ENCODE results near the gene TGM3.
"Not testable (repeated sequence)": the region's sequence is repeated elsewhere in the genome, so short reads cannot be mapped to it uniquely, and the experiment has no call there.

Gene TGM3, protein sequence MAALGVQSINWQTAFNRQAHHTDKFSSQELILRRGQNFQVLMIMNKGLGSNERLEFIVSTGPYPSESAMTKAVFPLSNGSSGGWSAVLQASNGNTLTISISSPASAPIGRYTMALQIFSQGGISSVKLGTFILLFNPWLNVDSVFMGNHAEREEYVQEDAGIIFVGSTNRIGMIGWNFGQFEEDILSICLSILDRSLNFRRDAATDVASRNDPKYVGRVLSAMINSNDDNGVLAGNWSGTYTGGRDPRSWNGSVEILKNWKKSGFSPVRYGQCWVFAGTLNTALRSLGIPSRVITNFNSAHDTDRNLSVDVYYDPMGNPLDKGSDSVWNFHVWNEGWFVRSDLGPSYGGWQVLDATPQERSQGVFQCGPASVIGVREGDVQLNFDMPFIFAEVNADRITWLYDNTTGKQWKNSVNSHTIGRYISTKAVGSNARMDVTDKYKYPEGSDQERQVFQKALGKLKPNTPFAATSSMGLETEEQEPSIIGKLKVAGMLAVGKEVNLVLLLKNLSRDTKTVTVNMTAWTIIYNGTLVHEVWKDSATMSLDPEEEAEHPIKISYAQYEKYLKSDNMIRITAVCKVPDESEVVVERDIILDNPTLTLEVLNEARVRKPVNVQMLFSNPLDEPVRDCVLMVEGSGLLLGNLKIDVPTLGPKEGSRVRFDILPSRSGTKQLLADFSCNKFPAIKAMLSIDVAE

DNA sequence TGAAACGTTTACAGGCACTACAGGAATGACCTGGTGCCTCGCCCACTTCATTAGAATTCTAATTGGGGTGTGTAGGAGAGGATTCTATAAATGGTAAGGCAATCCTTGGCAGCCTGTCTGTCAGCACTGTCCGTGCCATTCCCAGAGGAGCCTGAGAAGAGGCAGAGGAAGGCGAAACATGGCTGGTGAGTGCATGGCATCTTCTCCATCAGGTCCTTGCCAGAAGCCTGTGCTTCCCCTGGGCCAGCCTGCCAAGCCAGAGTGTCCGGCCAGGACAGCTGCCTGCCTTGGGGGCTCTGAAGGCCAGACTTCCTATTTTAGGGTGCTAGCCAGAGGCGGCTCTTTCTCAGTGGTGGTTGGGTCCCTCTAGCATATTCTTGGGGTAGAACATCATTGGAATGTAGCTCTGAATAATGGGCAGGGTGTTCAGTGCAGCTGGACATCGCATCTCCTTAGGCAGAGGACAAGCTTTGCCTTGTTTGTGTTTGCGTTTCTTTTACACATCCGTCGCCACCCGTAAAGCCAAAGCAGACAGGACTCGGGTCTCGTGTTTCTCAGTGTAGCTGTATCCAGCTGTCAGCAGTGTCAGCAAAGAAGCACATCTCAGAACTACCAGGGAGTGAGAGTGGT lies at the start of gene TGM3:
TSS of gene TGM3 (plus strand) at position 116 of the 630 bp plus-strand sequence. CDS start at position 179, 63 bp downstream.
- DNase-seq (no peak), ATAC-seq (no peak)

DNA sequence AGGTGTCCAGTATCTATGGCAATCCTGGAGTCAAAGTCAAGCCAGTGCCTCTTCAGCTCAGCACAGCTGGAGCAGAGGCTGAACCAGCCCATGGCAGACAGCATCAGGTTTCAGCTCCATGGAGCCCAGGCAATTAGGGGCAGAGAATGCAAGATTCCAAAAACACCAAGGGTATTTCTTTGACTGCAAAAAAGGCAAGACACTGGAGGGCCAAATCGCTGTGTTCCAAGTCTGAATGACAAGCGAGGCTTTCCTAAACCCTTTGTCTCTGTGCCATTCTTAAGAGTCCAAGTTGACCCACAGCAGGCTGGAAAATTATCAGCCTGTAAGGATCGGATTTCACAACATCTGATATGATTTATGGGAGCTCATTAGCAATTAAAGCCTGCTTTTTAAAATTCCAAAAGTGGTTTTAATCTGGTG lies 49.7 kb upstream of the TGM3 start:
- ATAC-seq: no peak

GRCh38 chr20:2248837-2249236 lies 47.0 kb upstream of the TGM3 start:
- no peak for DNase-seq
- no peak for ATAC-seq

More for the DNA sequence above, 49.7 kb upstream of the TGM3 start:
- no peak for DNase-seq

DNA sequence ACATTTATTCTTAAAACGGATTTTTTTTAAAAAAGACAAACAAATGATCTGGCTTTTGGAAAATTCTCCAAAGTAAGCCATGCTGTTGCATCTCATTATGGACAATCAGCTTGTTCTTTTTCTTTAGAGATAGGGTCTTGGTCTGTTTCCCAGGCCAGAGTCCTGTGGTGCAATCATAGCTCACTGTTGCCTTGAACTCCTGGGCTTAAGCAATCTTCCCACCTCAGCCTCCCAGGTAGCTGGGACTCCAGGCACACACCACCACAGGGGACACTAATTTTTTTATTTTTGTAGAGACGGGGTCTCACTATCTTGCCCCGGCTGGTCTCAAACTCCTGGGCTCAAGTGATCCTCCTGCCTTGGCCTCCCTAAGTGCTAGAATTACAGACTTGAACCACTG lies 45.9 kb upstream of the TGM3 start:
- DNase-seq (no peak), ATAC-seq (no peak)

- no peak for ATAC-seq
- DNase-seq: no peak
Observed at GRCh38 chr20:2252419-2252997, 43.3 kb upstream of the TGM3 start.

DNA sequence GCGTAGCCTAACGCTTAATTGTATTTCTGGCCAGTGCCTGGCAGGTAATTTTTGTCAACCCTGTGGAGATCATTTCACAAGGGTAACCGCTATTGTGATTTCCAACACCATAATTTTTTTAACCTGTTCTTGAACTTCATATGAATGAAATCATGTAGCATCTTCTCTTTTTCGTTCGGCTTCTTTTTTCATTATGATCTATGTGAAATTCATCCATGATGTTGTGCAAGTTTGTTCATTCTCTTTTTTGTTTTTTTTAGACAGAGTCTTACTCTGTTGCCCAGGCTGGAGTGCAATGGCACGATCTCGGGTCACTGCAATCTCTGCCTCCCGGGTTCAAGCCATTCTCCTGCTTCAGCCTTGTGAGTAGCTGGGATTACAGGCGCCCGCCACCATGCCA lies 42.5 kb upstream of the TGM3 start:
- DNase-seq (no peak), ATAC-seq (no peak)

DNA sequence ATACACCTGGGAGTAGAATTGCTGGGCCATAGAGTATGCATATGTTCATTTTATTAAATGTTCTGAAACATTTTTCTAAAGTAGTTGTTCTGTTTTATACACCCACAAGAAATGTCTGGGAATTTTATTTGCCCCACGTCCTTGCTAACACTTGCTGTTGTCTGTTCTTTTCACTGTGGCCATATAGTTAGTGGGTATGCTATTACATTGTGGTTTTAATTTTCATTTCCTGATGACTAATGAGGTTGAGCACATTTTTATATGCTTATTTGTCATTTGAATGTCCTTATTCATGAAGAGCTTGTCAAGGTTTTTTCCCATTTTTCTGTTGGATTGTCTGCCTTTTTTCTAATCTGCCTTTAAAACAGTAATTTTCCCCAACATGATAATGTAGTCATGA lies 41.5 kb upstream of the TGM3 start:
- ATAC-seq: no peak
- DNase-seq: no peak

DNA sequence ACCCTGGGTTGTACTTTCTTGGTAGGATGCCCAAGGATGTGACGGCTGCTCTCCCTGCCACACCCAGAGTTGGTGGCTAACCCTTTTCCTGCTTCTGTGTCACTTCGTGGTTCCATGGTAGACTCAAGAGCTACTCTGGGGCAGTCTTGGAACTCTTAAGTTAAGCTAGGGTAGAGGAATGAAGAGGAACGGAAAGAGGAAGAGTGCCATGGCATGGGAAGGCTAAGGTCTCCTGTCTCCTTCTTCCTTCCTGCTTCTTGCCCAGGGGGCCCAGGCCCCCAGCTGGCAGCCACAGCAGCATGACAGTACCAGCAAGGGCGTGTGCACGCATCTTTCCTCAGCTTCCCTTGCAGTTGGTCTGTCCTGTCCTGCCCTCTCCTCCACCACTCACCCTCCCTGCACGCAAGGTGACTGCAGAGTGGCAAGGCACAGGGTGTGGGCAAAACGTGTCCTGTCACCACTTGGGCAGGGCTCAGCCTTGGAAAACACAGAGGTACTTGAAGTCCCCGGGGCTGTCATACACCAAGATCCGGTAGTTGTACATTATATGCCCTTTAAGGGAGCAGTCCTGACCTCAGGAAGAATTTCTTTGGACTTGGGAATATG lies 39.8 kb upstream of the TGM3 start:
- ATAC-seq: no peak
- DNase-seq: no peak

DNA sequence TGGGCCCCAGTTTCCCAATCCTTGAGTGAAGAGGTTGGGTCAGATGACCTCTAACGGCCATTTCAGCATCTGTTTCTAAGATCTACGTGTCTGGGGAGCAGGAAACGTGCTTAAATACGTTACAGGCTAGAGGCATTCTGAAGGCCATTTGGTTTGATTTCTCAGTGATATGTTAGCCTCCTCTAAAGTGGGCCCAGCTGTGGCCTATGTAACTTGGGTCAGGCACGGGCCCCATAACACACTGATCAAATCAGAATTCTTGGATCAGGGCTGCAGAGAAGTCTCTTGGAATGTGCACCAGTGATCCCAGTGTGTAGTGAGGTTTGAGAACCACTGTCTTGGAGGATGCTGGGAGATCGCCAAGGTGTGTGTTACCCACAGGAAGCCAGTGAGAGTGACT lies 36.1 kb upstream of the TGM3 start:
- no peak for DNase-seq
- ATAC-seq: no peak

- DNase-seq: no peak
- ATAC-seq: no peak
Observed at GRCh38 chr20:2260250-2260649, 35.6 kb upstream of the TGM3 start.

- no peak for DNase-seq
- no peak for ATAC-seq
Observed at GRCh38 chr20:2261046-2261485, 34.7 kb upstream of the TGM3 start.

DNA sequence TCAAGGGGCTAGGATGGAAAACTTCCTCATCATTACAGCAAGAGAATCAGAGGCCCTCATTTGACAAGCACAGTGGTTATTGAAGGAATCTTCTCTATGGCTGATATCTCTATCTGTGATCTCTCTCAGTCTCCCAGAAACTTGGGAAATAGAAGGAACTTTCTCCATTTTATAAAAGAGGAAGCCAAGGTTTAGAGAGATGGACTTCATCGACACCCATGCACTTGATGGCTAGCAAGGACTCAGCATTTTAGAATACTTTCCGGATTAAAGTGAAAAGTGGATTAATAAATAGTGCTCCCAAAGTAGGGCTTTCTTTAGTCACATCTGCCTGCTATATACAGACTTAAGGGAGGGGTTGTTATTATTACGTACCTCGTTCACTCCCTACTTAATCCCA lies 34.2 kb upstream of the TGM3 start:
- DNase-seq (no peak), ATAC-seq (no peak)

- DNase-seq (no peak), ATAC-seq (no peak)
Observed at GRCh38 chr20:2264118-2264517, 31.7 kb upstream of the TGM3 start.

GRCh38 chr20:2264621-2265374 lies 31.0 kb upstream of the TGM3 start:
- not testable (repeated sequence) for ATAC-seq, DNase-seq

GRCh38 chr20:2273634-2274302 lies 22.0 kb upstream of the TGM3 start:
- DNase-seq: no peak
- no peak for ATAC-seq

DNA sequence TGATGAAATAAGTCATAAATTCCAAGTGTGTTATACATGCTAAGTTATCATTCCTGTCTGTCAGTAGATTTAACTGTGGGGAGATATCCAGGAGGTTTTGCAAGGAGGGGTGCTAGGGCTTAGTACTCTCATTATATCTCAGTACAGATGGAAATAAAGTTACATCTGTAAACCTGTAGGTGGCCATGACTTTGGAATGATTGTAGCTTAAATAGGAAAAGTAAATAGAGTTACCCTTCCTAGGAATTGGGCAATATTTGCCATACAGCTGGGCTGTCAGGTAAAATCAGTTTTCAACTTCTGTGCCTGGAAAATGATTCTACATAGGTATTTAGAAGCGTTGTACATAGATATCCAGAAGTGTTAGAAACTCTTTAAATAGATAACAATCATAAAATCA lies 19.8 kb upstream of the TGM3 start:
- no peak for DNase-seq
- ATAC-seq: no peak

DNA sequence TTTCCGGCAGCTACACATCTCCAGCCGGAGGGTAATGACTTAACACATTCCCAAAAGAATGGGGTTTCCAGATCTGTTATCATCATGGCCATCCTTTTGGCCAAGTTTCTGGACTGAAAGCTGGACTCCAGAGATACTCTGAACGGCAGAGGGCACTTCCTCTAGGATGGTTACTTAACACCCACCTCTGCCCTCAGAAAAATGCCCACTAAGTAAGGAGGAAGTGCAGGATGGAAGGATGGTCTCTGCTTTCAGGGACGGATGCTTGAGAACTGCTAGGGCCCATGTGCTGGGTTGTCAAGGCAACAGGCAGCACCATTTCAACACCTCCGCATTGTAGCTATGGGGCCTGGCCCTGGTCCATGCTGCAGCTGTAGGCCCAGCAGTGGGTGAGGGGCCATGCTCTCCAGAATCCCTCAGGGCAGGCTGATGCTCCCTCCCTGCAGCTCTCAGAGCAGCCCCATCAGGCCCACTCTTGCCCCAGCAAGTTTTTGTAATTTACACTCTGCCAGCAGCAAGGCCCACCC lies 16.5 kb upstream of the TGM3 start:
- ATAC-seq (no peak), DNase-seq (no peak)

- ATAC-seq: no peak
- no peak for DNase-seq
Observed at GRCh38 chr20:2280082-2280481, 15.7 kb upstream of the TGM3 start.

GRCh38 chr20:2281563-2281962 lies 14.2 kb upstream of the TGM3 start:
- DNase-seq (no peak), ATAC-seq (no peak)

DNA sequence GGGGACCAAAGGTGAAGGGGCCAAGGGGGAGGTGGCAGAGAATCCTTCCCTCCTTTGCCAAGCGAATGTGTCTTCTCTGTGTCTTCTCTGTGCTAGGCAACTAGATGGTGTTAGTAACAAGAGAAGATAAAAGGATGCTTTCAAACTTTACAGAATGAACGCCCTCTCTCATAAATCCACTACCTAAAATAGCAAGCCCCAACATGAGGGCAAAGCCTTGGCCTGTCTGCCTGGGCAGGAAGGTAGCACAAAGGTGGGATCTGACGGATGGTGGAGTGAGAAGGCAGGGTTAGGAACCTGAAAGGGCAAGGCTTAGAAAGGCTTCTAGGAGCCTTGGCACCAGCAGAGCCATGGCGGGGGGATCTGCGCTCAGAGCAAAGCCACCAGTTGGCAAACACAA lies 13.6 kb upstream of the TGM3 start:
- no peak for DNase-seq
- no peak for ATAC-seq
